Tibial nerve (tissue), 4 donors: ENCODE data around the gene SH3RF3. TPM values are rescaled to one million over a fixed set of nuclear protein-coding genes. Genes with fewer than 3 reads are reported as not detected.

Source experiments
- DNase-seq, 2 donors: peaks; one replicate each; pipeline ENCODE4 v3.0.0-alpha.2; 2019; ENCODE audit warnings: low spot score in 2 of 2
- H3K27ac ChIP-seq, 4 donors: fragments of 200-600 bp; sonication (generic) in 3 of 4; one replicate each; pipeline ENCODE4 v1.5.1; 2017 to 2019; ENCODE audit warnings: mild to moderate bottlenecking in 1 of 4
- H3K27me3 ChIP-seq, 2 donors: fragments of 200-600 bp; sonication (generic) in 1 of 2; one replicate each; pipeline versions ENCODE4 v1.5.1 to v1.6.0; 2017 to 2019
- H3K36me3 ChIP-seq, 3 donors: fragments of 200-600 bp; sonication (generic); one replicate each; pipeline ENCODE4 v1.5.1; 2018 to 2019
- H3K4me1 ChIP-seq, 4 donors: fragments of 200-600 bp; sonication (generic) in 3 of 4; one replicate each; pipeline ENCODE4 v1.5.1; 2017 to 2019
- H3K4me3 ChIP-seq, 4 donors: fragments of 200-600 bp; sonication (generic) in 3 of 4; one replicate each; pipeline ENCODE4 v1.5.1; 2017 to 2019; ENCODE audit warnings: mild to moderate bottlenecking in 1 of 4, moderate library complexity in 1 of 4
- H3K9me3 ChIP-seq, 4 donors: fragments of 200-600 bp; sonication (generic) in 3 of 4; one replicate each; pipeline ENCODE4 v1.5.1; 2017 to 2019
- EP300 ChIP-seq, 2 donors: sonication (generic); formaldehyde crosslinking; IDR thresholded peaks; one replicate each; pipeline ENCODE4 v1.6.1; 2017; ENCODE audit warnings: antibody characterized with exemption in 2 of 2, mild to moderate bottlenecking in 1 of 2
- POLR2A ChIP-seq, 2 donors: fragments of 450-650 bp; IDR thresholded peaks; one replicate each; pipeline ENCODE4 v1.6.1; 2017; ENCODE audit warnings: antibody characterized with exemption in 2 of 2, mild to moderate bottlenecking in 2 of 2, moderate library complexity in 2 of 2
- WGBS, 2 donors: methylation state at CpG; one replicate each; pipeline ENCODE4 v1.1.5; 2018; 5-methylcytosine and 5-hydroxymethylcytosine counted together
- total RNA-seq, 4 donors: library from RNA; depleted of rRNA; stranded (reverse); fragments of >200 nt; gene quantifications; one replicate each; pipeline ENCODE4 v1.1.0, GENCODE V29; 2016
- TF ChIP-seq, protein P1 (sequence below), 5 experiments: fragments of 200-600 bp in 3 of 5; fragments of 450-650 bp in 2 of 5; sonication (generic) in 3 of 5; IDR thresholded peaks; one replicate each; pipeline ENCODE4 v1.5.1; 2016 to 2019; ENCODE audit warnings: antibody characterized with exemption in 5 of 5, mild to moderate bottlenecking in 3 of 5, moderate library complexity in 2 of 5

The SH3RF3 gene
- total RNA-seq, 4 donors from 2014 or later: 6.9 to 18.0 (median 11.4) TPM

GRCh38 chr2:109429567-109430328 is 300.7 kb downstream of the SH3RF3 start:
- H3K9me3 ChIP-seq: no peaks in the 10 kb centered on the region
- DNase-seq: no peak
- no peak overlapping the region for H3K27ac ChIP-seq
- TF ChIP-seq POLR2A (IDR thresholded peaks at IDR 0.05) (no peak), EP300 (IDR thresholded peaks at IDR 0.05) (no peak)
- TF ChIP-seq, protein P1, sequence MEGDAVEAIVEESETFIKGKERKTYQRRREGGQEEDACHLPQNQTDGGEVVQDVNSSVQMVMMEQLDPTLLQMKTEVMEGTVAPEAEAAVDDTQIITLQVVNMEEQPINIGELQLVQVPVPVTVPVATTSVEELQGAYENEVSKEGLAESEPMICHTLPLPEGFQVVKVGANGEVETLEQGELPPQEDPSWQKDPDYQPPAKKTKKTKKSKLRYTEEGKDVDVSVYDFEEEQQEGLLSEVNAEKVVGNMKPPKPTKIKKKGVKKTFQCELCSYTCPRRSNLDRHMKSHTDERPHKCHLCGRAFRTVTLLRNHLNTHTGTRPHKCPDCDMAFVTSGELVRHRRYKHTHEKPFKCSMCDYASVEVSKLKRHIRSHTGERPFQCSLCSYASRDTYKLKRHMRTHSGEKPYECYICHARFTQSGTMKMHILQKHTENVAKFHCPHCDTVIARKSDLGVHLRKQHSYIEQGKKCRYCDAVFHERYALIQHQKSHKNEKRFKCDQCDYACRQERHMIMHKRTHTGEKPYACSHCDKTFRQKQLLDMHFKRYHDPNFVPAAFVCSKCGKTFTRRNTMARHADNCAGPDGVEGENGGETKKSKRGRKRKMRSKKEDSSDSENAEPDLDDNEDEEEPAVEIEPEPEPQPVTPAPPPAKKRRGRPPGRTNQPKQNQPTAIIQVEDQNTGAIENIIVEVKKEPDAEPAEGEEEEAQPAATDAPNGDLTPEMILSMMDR (IDR thresholded peaks at IDR 0.05): no peak
- no peaks in the 10 kb centered on the region for H3K4me1 ChIP-seq
- 87 to 89% methylated on average over 15 to 17 of the region's 18 CpGs for WGBS, 2 donors
- H3K36me3 ChIP-seq: no peaks in the 10 kb centered on the region
- H3K27me3 ChIP-seq: no peaks in the 10 kb centered on the region
- no peak overlapping the region for H3K4me3 ChIP-seq

GRCh38 chr2:109430329-109430636 is 301.3 kb downstream of the SH3RF3 start:
- no peaks in the 10 kb centered on the region for H3K4me1 ChIP-seq
- TF ChIP-seq POLR2A (IDR thresholded peaks at IDR 0.05): no peak
- no peak overlapping the region for H3K27ac ChIP-seq
- 74 to 79% methylated on average over 5 of the region's 5 CpGs for WGBS, 2 donors
- no peaks in the 10 kb centered on the region for H3K27me3 ChIP-seq
- no peak for DNase-seq
- no peaks in the 10 kb centered on the region for H3K9me3 ChIP-seq
- no peak overlapping the region for H3K4me3 ChIP-seq
- H3K36me3 ChIP-seq: no peaks in the 10 kb centered on the region

DNA sequence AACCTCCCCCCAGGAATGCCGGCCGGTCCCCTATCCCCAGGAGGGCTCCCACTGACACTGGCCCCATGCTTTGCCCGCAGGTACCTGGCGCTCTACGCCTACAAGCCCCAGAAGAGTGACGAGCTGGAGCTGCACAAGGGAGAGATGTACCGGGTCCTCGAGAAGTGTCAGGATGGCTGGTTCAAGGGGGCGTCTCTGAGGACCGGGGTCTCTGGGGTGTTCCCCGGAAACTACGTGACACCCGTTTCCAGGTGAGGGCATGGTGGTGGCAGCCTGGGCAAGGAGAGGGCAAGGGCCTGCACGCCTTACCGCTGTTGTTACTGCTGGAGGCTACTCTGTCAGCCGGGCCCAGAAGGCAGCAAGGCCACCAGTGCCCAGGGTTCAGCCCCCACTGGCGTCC is 303.4 kb downstream of the SH3RF3 start:
- DNase-seq: no peak
- Histone ChIP-seq H3K27ac (no peak overlapping the region), H3K27me3 (no peaks in the 10 kb centered on the region), H3K4me1 (peaks cover 0 to 14% (median 2%) of the 10 kb centered on the region in 4 donors), H3K36me3 (peaks cover 0 to 6% (median 0%) of the 10 kb centered on the region in 3 donors), H3K4me3 (no peak overlapping the region), H3K9me3 (no peaks in the 10 kb centered on the region)
- TF ChIP-seq EP300 (IDR thresholded peaks at IDR 0.05): no peak
- TF ChIP-seq POLR2A (IDR thresholded peaks at IDR 0.05): no peak
- TF ChIP-seq, protein P1 (IDR thresholded peaks at IDR 0.05): no peak
- 90 to 95% methylated on average over 17 of the region's 17 CpGs for WGBS, 2 donors

DNA sequence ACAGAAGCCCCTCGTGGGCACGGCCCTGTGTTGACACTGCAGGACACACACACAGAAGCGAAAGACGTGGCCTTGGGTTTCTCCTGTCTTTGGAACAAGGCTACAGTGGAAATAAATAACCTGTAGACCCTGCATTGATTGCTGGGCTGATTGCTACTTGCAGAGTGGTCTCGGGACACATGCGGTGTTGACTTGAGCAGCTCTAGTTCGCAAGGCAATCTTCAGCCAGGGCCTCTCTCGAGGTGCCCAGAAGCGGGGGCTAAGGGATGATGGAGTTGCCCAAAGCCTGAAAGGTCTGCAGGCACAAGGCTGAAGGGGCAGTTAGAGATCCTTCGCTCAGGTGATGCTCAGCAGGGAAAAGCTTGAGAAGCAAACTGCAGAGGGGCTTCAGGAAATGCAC is 304.5 kb downstream of the SH3RF3 start:
- H3K27ac ChIP-seq: no peak overlapping the region
- DNase-seq: no peak
- no peaks in the 10 kb centered on the region for H3K9me3 ChIP-seq
- H3K4me1 ChIP-seq: peaks cover 0 to 14% (median 3%) of the 10 kb centered on the region in 4 donors
- TF ChIP-seq EP300 (IDR thresholded peaks at IDR 0.05) (no peak), POLR2A (IDR thresholded peaks at IDR 0.05) (no peak)
- TF ChIP-seq, protein P1 (IDR thresholded peaks at IDR 0.05): no peak
- WGBS, 2 donors: 91 to 94% methylated on average over 10 of the region's 10 CpGs
- peaks cover 0 to 6% (median 0%) of the 10 kb centered on the region in 3 donors for H3K36me3 ChIP-seq
- H3K4me3 ChIP-seq: no peak overlapping the region
- no peaks in the 10 kb centered on the region for H3K27me3 ChIP-seq

DNA sequence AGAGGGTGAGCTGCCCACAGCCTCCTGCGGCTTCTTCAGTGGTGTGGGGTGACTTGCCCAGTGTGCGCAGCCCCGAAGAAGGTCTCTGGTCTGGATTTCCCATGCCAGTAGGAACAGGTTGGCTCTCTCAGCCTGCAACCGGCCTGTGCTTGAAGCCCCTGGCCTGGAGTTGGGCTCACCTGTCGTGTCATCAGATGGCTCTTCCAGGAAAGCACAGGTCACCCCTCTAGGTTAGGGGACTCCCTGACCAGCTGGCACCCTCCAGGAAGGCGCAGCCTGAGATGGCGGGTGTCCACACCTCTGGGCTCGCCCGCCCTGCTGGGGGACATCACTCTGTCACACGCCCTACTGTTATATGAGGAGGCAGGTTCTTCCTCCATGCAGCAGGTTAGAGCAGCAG is 304.9 kb downstream of the SH3RF3 start:
- H3K9me3 ChIP-seq: no peaks in the 10 kb centered on the region
- H3K27ac ChIP-seq: no peak overlapping the region
- TF ChIP-seq, protein P1 (IDR thresholded peaks at IDR 0.05): no peak
- TF ChIP-seq POLR2A (IDR thresholded peaks at IDR 0.05): no peak
- no peak for TF ChIP-seq EP300 (IDR thresholded peaks at IDR 0.05)
- DNase-seq: no peak
- no peaks in the 10 kb centered on the region for H3K27me3 ChIP-seq
- peaks cover 0 to 6% (median 0%) of the 10 kb centered on the region in 3 donors for H3K36me3 ChIP-seq
- WGBS, 2 donors: 92 to 96% methylated on average over 7 to 10 of the region's 10 CpGs
- peaks cover 0 to 16% (median 4%) of the 10 kb centered on the region in 4 donors for H3K4me1 ChIP-seq
- H3K4me3 ChIP-seq: no peak overlapping the region
